GM12865 (cell line): ENCODE measurements around the gene ADAP2.
"Not testable (repeated sequence)": the region's sequence is repeated elsewhere in the genome, so short reads cannot be mapped to it uniquely, and the experiment has no call there.

Source experiments
- DNase-seq: peaks from one replicate; pipeline ENCODE4 v3.0.0; 2010; ENCODE audit warnings: low read depth
- H3K4me3 ChIP-seq: 2 replicates; pipeline ENCODE4 v1.5.1; 2011; ENCODE audit warnings: mild to moderate bottlenecking, low read depth, low read length, control low read depth
- CTCF ChIP-seq: IDR thresholded peaks from 2 replicates; pipeline ENCODE4 v1.5.1; 2011; ENCODE audit warnings: low read length, control low read depth, low read depth, inconsistent platforms; ENCODE audit not compliant: insufficient read depth; ENCODE audit errors: missing control alignments

The ADAP2 gene

GRCh38 chr17:30975042-30975820 lies 53.5 kb downstream of the ADAP2 start:
- DNase-seq: no peak
- H3K4me3 ChIP-seq: no peak overlapping the region
- no peak for TF ChIP-seq CTCF

- not testable (repeated sequence) for H3K4me3 ChIP-seq, DNase-seq
These were observed 58.2 kb downstream of the ADAP2 start for GRCh38 chr17:30979919-30980318.

- no peak for TF ChIP-seq CTCF
- H3K4me3 ChIP-seq: no peak overlapping the region
- DNase-seq: no peak
These were observed 60.1 kb downstream of the ADAP2 start for GRCh38 chr17:30981531-30982519.

GRCh38 chr17:30982855-30983254 lies 61.1 kb downstream of the ADAP2 start:
- TF ChIP-seq CTCF: no peak
- no peak overlapping the region for H3K4me3 ChIP-seq
- DNase-seq: no peak

- no peak overlapping the region for H3K4me3 ChIP-seq
- DNase-seq: no peak
- TF ChIP-seq CTCF: no peak
These were observed 68.7 kb downstream of the ADAP2 start for GRCh38 chr17:30990458-30990857.

- DNase-seq: no peak
These were observed 70.8 kb downstream of the ADAP2 start for GRCh38 chr17:30992551-30992950.

More at GRCh38 chr17:30992551-30992950, 70.8 kb downstream of the ADAP2 start:
- TF ChIP-seq CTCF: no peak
- no peak overlapping the region for H3K4me3 ChIP-seq
